ENCODE data around the gene THSD4. TPM values are rescaled to one million over a fixed set of nuclear protein-coding genes. Genes with fewer than 3 reads are reported as not detected.

THSD4 gene
- total and polyA plus RNA-seq, 2 of the 8 experiments (the other 6 are each of a cell fraction or from before 2014, with no cell fraction given), result 2.5 to 6.2 TPM

GRCh38 chr15:71543413-71543812 is 428.1 kb downstream of the THSD4 start:
- no peak overlapping the region for H2BK12ac ChIP-seq (ENCODE audit: low read depth, low read length)
- no peak overlapping the region for H4K5ac ChIP-seq (ENCODE audit: insufficient read length, low read depth, low read length)
- H2BK20ac ChIP-seq (ENCODE audit: low read length), result no peak overlapping the region
- H3K9me3 ChIP-seq (ENCODE audit: insufficient read depth in 2 of 2, low read depth in 1 of 2, low read length in 1 of 2), result no peaks in the 10 kb centered on the region
- H4K91ac ChIP-seq (replicated peaks; ENCODE audit: insufficient read length, low read length), result no peak overlapping the region
- no peak overlapping the region for H3K18ac ChIP-seq (ENCODE audit: extremely low read depth, low read length)
- no peaks in the 10 kb centered on the region for H3K79me2 ChIP-seq (ENCODE audit: control insufficient read depth in 1 of 2, insufficient read depth in 2 of 2, low read length in 2 of 2)
- POLR2A ChIA-PET (ENCODE audit: partially characterized antibody), result interaction anchor here (0.8 kb wide), 1 partner anchor 12 kb away, joined by 3 read pairs; no protein-coding TSS in a partner anchor
- 87% methylated on average over 3 of the region's 3 CpGs; no CpG with 5 or more reads in 1 of the 2 experiments for WGBS, 2 experiments (ENCODE audit: extremely low coverage in 1 of 2, insufficient coverage in 1 of 2, insufficient read length in 1 of 2, insufficient replicate concordance in 2 of 2, low coverage in 1 of 2, low lambda C conversion rate in 2 of 2, missing lambda C conversion rate in 1 of 2)
- no peaks in the 10 kb centered on the region for H4K20me1 ChIP-seq (replicated peaks in 1 of 2; ENCODE audit: control insufficient read depth in 1 of 2, insufficient read depth in 2 of 2, low read length in 2 of 2)
- no peak overlapping the region for H3K9ac ChIP-seq (replicated peaks in 1 of 4; ENCODE audit: extremely low read depth in 1 of 4, low read depth in 3 of 4, low read length in 3 of 4)
- no peak overlapping the region for H2BK15ac ChIP-seq (ENCODE audit: low read length)
- H2AK5ac ChIP-seq (ENCODE audit: low read depth, low read length), result no peak overlapping the region
- no peak overlapping the region for H3K4me3 ChIP-seq (ENCODE audit: extremely low read depth in 1 of 4, insufficient read depth in 2 of 4, low read depth in 3 of 4, low read length in 4 of 4)
- no peak overlapping the region for H4K8ac ChIP-seq (ENCODE audit: extremely low read depth, insufficient read depth, low read length)
- no peak overlapping the region for H3K4ac ChIP-seq (replicated peaks; ENCODE audit: insufficient read length, low read depth, low read length)
- no peaks in the 10 kb centered on the region for H3K79me1 ChIP-seq (ENCODE audit: low read depth, low read length)
- no peak overlapping the region for H3K23ac ChIP-seq (ENCODE audit: insufficient read length)
- no peak overlapping the region for H3K27ac ChIP-seq (ENCODE audit: low read depth, low read length)
- no peak overlapping the region for H3K14ac ChIP-seq (ENCODE audit: insufficient read length)
- no peak overlapping the region for H3K56ac ChIP-seq (replicated peaks; ENCODE audit: insufficient read length, low read depth, low read length)
- H3K23me2 ChIP-seq (ENCODE audit: low read depth, low read length), result no peaks in the 10 kb centered on the region
- 0 out of 7 replicates have a peak, but pooled peaks cover 0 to 3% (median 0%) of the 10 kb centered on the region in 4 experiments for H3K4me1 ChIP-seq (replicated peaks in 1 of 4; ENCODE audit: control insufficient read depth in 3 of 4, insufficient read depth in 4 of 4, low read length in 3 of 4)
- H3K4me2 ChIP-seq (ENCODE audit: insufficient read depth in 1 of 2, low read depth in 2 of 2, low read length in 2 of 2), result no peak overlapping the region
- H2AFZ ChIP-seq (ENCODE audit: low read length), result no peak overlapping the region
- H2BK5ac ChIP-seq (ENCODE audit: low read depth, low read length), result no peak overlapping the region
- no peaks in the 10 kb centered on the region for H3K36me3 ChIP-seq (ENCODE audit: control insufficient read depth in 2 of 4, insufficient read depth in 4 of 4, low read length in 3 of 4)
- FAIRE-seq, result no peak
- no peak for DNase-seq (ENCODE audit: low read depth in 1 of 2, low spot score in 2 of 2)
- H3K27me3 ChIP-seq (replicated peaks in 1 of 4; ENCODE audit: control insufficient read depth in 3 of 4, extremely low read depth in 1 of 4, insufficient read depth in 3 of 4, low read length in 3 of 4), result no peaks in the 10 kb centered on the region
- H2BK120ac ChIP-seq (replicated peaks; ENCODE audit: low read depth, low read length), result no peak overlapping the region
- CTCF ChIA-PET (ENCODE audit: partially characterized antibody), result interaction anchor here (1.1 to 1.3 kb wide), 2 partner anchors 12 to 14 kb away, joined by 4 read pairs; no protein-coding TSS in a partner anchor
- TF ChIP-seq SAP30 (IDR thresholded peaks at IDR 0.05; ENCODE audit: insufficient read depth, insufficient replicate concordance, low read length) (no peak), CHD1 (IDR thresholded peaks at IDR 0.05; ENCODE audit: low read depth, low read length) (no peak), HDAC6 (IDR thresholded peaks at IDR 0.05; ENCODE audit: low read depth, low read length) (no peak), ASH2L (IDR thresholded peaks at IDR 0.05; ENCODE audit: low read length) (no peak), SIRT6 (IDR thresholded peaks at IDR 0.05; ENCODE audit: low read length) (no peak), SUZ12 (IDR thresholded peaks at IDR 0.05; ENCODE audit: low read length) (no peak)

Measured in H1 (cell line).